ENCODE data around the gene NIT1.

NIT1 gene

DNA sequence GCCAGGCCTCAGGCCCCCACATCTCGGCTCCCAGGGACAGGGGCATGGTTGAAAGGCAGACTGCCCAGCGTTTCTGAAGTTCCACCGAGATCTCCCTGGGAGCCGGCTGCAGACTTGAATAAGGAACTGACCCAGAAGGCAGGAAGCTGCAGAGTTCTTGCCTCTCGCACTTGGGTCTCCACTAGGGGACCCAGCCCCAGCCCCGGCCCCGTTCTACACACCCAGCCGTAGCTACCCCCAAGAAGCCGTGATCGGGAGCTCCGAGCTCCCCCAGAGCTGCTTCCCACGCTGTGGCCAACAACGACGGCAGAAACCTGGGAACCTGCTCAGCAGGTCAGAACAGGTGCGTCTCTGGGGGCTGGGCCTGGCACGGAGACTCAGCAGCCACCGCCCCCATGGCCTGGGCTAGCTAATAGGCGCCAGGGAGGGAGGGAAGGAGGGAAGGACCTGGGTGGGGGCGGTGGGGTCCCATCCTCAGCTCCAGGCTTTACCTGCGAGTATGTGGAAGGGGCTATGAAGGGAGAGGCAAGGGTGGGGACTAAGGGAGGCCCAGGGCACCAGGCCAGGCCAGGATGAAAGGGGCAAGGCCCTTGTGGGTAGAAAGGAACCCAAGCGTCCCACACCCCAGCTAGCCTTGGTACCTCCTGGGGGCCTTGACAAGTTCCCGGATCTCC, 28.5 kb upstream of the NIT1 start, which contains the start of gene NECTIN4:
TSS of gene NECTIN4 (minus strand) at position 308 of the 674 bp plus-strand sequence. CDS start at position 46, 262 bp downstream.
- no peaks in the 10 kb centered on the region for H3K27me3 ChIP-seq
- TF ChIP-seq Cebpa-rat (IDR thresholded peaks at IDR 0.05), result no peak
- no peak within 1 kb of the TSS for H3K4me3 ChIP-seq
- H3K4me2 ChIP-seq, result peak within 1 kb of the TSS in 4 of 11 experiments; percentile 39 to 85 (median 74); a peak in 8 of 22 replicates
- H3K9me3 ChIP-seq (replicated peaks in 1 of 11), result no peaks in the 10 kb centered on the region
- peaks cover 0 to 83% (median 15%) of the 10 kb centered on the region in 10 experiments; a peak in 10 of 20 replicates for H3K4me1 ChIP-seq
- no peaks in the 10 kb centered on the region for H4K20me1 ChIP-seq
- peak within 1 kb of the TSS in 2 of 11 experiments; percentile 19 to 21; a peak in 2 of 22 replicates for H3K9ac ChIP-seq
- H3K27ac ChIP-seq, result peak within 1 kb of the TSS in 4 of 11 experiments; percentile 5 to 50 (median 28); a peak in 4 of 22 replicates
- H3K36me3 ChIP-seq, result no peaks in the 10 kb centered on the region

- no peak overlapping the region; a peak in 1 of 22 replicates for H3K27ac ChIP-seq
- no peaks in the 10 kb centered on the region for H4K20me1 ChIP-seq
- TF ChIP-seq Cebpa-rat (IDR thresholded peaks at IDR 0.05), result no peak
- H3K9ac ChIP-seq, result no peak overlapping the region
- no peaks in the 10 kb centered on the region for H3K36me3 ChIP-seq
- H3K4me1 ChIP-seq, result peaks cover 0 to 80% (median 12%) of the 10 kb centered on the region in 10 experiments; a peak in 9 of 20 replicates
- H3K4me3 ChIP-seq, result no peak overlapping the region
- no peaks in the 10 kb centered on the region for H3K27me3 ChIP-seq
- H3K9me3 ChIP-seq (replicated peaks in 1 of 11), result no peaks in the 10 kb centered on the region
- peak overlapping the region in 4 of 11 experiments; percentile 18 to 85 (median 74); a peak in 6 of 22 replicates for H3K4me2 ChIP-seq
Observed at GRCh38 chr1:161089938-161090337, 28.0 kb upstream of the NIT1 start.

GRCh38 chr1:161090617-161091016, 27.3 kb upstream of the NIT1 start:
- no peaks in the 10 kb centered on the region for H3K36me3 ChIP-seq
- H3K9me3 ChIP-seq (replicated peaks in 1 of 11), result no peaks in the 10 kb centered on the region
- H4K20me1 ChIP-seq, result no peaks in the 10 kb centered on the region
- no peak overlapping the region for H3K4me3 ChIP-seq
- no peak overlapping the region for H3K9ac ChIP-seq
- TF ChIP-seq Cebpa-rat (IDR thresholded peaks at IDR 0.05), result no peak
- H3K4me1 ChIP-seq, result peaks cover 0 to 79% (median 9%) of the 10 kb centered on the region in 10 experiments; a peak in 9 of 20 replicates
- no peaks in the 10 kb centered on the region for H3K27me3 ChIP-seq
- no peak overlapping the region for H3K27ac ChIP-seq
- no peak overlapping the region for H3K4me2 ChIP-seq

DNA sequence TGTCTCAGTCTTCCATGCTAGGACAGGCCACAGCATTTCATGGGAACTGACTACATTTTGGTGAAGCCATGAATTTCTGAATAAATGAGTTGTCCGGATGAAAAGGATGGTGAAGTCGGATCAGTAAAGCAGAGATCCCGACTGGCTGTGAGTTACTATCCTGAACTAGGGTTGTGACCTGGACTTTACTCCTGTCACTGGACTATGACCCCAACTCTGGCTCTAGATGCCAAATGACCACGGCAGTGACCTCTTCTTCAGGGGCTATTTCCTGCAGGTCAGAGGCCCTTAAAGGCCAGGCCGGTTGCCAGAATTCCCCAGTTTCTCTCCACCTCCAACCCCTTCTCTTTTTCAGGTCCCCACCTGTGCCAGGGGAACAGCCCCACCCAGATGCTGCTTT, 26.8 kb upstream of the NIT1 start:
- no peak overlapping the region for H3K4me3 ChIP-seq
- no peak overlapping the region for H3K27ac ChIP-seq
- no peaks in the 10 kb centered on the region for H4K20me1 ChIP-seq
- H3K9me3 ChIP-seq (replicated peaks in 1 of 11), result no peaks in the 10 kb centered on the region
- peaks cover 0 to 79% (median 10%) of the 10 kb centered on the region in 10 experiments; a peak in 10 of 20 replicates for H3K4me1 ChIP-seq
- H3K9ac ChIP-seq, result no peak overlapping the region
- no peaks in the 10 kb centered on the region for H3K27me3 ChIP-seq
- no peak for TF ChIP-seq Cebpa-rat (IDR thresholded peaks at IDR 0.05)
- H3K4me2 ChIP-seq, result no peak overlapping the region
- no peaks in the 10 kb centered on the region for H3K36me3 ChIP-seq

GRCh38 chr1:161091796-161092507, 26.0 kb upstream of the NIT1 start:
- no peak for TF ChIP-seq Cebpa-rat (IDR thresholded peaks at IDR 0.05)
- Histone ChIP-seq H4K20me1 (no peaks in the 10 kb centered on the region), H3K36me3 (no peaks in the 10 kb centered on the region), H3K4me3 (no peak overlapping the region), H3K9ac (no peak overlapping the region), H3K27ac (no peak overlapping the region), H3K4me1 (peaks cover under 1 to 79% (median 17%) of the 10 kb centered on the region in 10 experiments; a peak in 16 of 20 replicates), H3K4me2 (peak overlapping the region in 3 of 11 experiments; percentile 59 to 71 (median 63); a peak in 7 of 22 replicates), H3K27me3 (no peaks in the 10 kb centered on the region), H3K9me3 (replicated peaks in 1 of 11) (no peaks in the 10 kb centered on the region)

DNA sequence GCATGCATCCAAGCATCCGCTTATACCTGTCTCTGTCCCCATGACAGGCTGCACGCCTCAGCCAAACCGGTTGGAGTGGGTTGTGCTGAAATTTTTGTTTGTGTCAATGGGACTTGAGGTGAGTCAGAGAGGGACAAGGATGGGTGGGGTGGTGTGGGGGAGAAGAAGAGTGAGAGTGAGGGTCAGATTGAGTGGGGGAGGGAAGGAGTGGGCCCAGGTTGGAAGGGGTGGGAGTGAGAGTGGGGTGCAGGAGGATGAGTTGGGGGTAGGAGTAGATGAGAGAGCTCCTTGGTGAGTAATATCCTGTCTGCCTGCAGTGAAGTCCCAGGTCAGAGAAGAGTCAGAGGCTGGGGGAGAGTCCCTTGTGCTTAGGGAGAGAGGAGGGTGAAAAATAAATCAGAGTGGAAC, 25.3 kb upstream of the NIT1 start:
- Histone ChIP-seq H3K4me3 (no peak overlapping the region), H3K4me2 (peak overlapping the region in 5 of 11 experiments; percentile 32 to 71 (median 59); a peak in 9 of 22 replicates), H3K27me3 (no peaks in the 10 kb centered on the region), H3K9me3 (replicated peaks in 1 of 11) (no peaks in the 10 kb centered on the region), H3K4me1 (peaks cover 7 to 80% (median 24%) of the 10 kb centered on the region in 10 experiments; a peak in 19 of 20 replicates), H4K20me1 (peaks cover 0 to under 1% (median 0%) of the 10 kb centered on the region in 11 experiments; a peak in 1 of 22 replicates), H3K9ac (no peak overlapping the region), H3K27ac (no peak overlapping the region), H3K36me3 (no peaks in the 10 kb centered on the region)
- no peak for TF ChIP-seq Cebpa-rat (IDR thresholded peaks at IDR 0.05)

DNA sequence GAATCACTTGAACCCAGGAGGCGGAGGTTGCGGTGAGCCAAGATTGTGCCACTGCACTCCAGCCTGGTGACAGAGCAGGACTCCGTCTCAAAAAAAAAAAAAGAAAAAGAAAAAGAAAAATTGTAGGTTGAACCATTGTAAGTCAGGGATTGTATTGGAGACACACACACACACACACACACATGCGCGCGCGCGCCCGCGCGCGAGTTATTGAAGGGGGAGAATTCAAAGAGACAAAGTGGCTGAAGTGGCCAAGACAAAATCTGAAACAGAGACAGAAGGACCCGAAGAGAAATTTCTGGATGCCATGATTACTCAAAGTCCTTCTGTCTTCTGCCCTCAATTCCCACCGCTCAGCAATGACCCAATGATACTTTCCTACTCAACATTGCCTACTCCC, 23.4 kb upstream of the NIT1 start:
- H3K9ac ChIP-seq, result no peak overlapping the region
- no peaks in the 10 kb centered on the region for H3K27me3 ChIP-seq
- no peaks in the 10 kb centered on the region for H3K9me3 ChIP-seq (replicated peaks in 1 of 11)
- peaks cover 0 to 19% (median 18%) of the 10 kb centered on the region in 11 experiments; a peak in 20 of 22 replicates for H4K20me1 ChIP-seq
- peaks cover 25 to 80% (median 38%) of the 10 kb centered on the region in 10 experiments for H3K4me1 ChIP-seq
- TF ChIP-seq Cebpa-rat (IDR thresholded peaks at IDR 0.05), result no peak
- no peak overlapping the region for H3K4me2 ChIP-seq
- peaks cover 1 to 10% (median 7%) of the 10 kb centered on the region in 11 experiments; a peak in 19 of 22 replicates for H3K36me3 ChIP-seq
- no peak overlapping the region for H3K27ac ChIP-seq
- no peak overlapping the region for H3K4me3 ChIP-seq

GRCh38 chr1:161095230-161095629, 22.7 kb upstream of the NIT1 start:
- H3K4me2 ChIP-seq, result no peak overlapping the region; a peak in 1 of 22 replicates
- peaks cover 0 to 27% (median 25%) of the 10 kb centered on the region in 11 experiments; a peak in 20 of 22 replicates for H4K20me1 ChIP-seq
- H3K27ac ChIP-seq, result no peak overlapping the region
- peaks cover 27 to 74% (median 42%) of the 10 kb centered on the region in 10 experiments for H3K4me1 ChIP-seq
- H3K27me3 ChIP-seq, result no peaks in the 10 kb centered on the region
- no peak overlapping the region for H3K9ac ChIP-seq
- H3K36me3 ChIP-seq, result peaks cover 9 to 18% (median 15%) of the 10 kb centered on the region in 11 experiments; a peak in 21 of 22 replicates
- TF ChIP-seq Cebpa-rat (IDR thresholded peaks at IDR 0.05), result no peak
- no peak overlapping the region for H3K4me3 ChIP-seq
- no peaks in the 10 kb centered on the region for H3K9me3 ChIP-seq (replicated peaks in 1 of 11)

DNA sequence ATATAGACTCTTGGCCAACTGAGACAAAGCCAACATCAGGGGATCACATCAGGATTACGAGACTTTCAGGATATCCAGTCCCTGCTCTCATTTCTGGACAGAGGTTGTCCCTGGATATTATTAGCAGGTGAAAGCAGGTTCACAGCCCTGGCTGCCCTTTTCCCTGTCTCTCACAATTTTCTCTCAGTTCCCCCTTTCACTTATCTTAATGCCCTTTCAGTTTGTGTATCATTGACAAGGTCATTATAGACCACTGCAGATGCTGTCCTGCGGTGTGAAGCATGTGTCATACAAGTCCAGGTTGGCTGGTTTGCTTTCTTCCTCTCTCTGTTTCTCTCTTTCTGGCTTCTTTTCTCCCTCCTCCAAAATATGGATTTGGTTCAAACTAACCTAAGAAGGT, 21.9 kb upstream of the NIT1 start:
- H3K9me3 ChIP-seq (replicated peaks in 1 of 11), result no peaks in the 10 kb centered on the region
- H4K20me1 ChIP-seq, result peaks cover 0 to 34% (median 32%) of the 10 kb centered on the region in 11 experiments; a peak in 20 of 22 replicates
- no peaks in the 10 kb centered on the region for H3K27me3 ChIP-seq
- TF ChIP-seq Cebpa-rat (IDR thresholded peaks at IDR 0.05), result no peak
- H3K9ac ChIP-seq, result 0 out of 22 replicates have a peak overlapping the region, but pooled peaks of 1 of the 11 experiments have one; percentile 12
- peaks cover 27 to 73% (median 42%) of the 10 kb centered on the region in 10 experiments for H3K4me1 ChIP-seq
- no peak overlapping the region for H3K4me3 ChIP-seq
- H3K27ac ChIP-seq, result no peak overlapping the region
- peaks cover 16 to 26% (median 22%) of the 10 kb centered on the region in 11 experiments; a peak in 21 of 22 replicates for H3K36me3 ChIP-seq
- peak overlapping the region in 4 of 11 experiments; percentile 90 to 98 (median 95); a peak in 8 of 22 replicates for H3K4me2 ChIP-seq
